H1 (cell line): ENCODE measurements around the gene DTX3. TPM values are rescaled to one million over a fixed set of nuclear protein-coding genes. Genes with fewer than 3 reads are reported as not detected.

Experiments used
- CBX8 ChIP-seq: fragments of 300-800, 300-1000 bp; sonication (generic); IDR thresholded peaks from 2 replicates; pipeline ENCODE4 v1.7.1; 2016; ENCODE audit warnings: low read depth, low read length, borderline replicate concordance
- CTBP2 ChIP-seq: IDR thresholded peaks from 2 replicates; pipeline ENCODE4 v1.7.0; 2011; ENCODE audit warnings: borderline replicate concordance, mild to moderate bottlenecking, moderate library complexity, mixed read lengths, low read length; ENCODE audit not compliant: insufficient read depth, insufficient read length
- EGR1 ChIP-seq: IDR thresholded peaks from 2 replicates; pipeline ENCODE4 v1.6.1; 2011; ENCODE audit warnings: low read depth, low read length, borderline replicate concordance
- EZH2 ChIP-seq: fragments of 200-600 bp; sonication (generic); IDR thresholded peaks from 2 replicates; pipeline ENCODE4 v1.7.1; 2012; ENCODE audit warnings: low read depth, mild to moderate bottlenecking, moderate library complexity, low read length, inconsistent platforms; ENCODE audit not compliant: severe bottlenecking
- HDAC2 ChIP-seq, 2 experiments: fragments of 300-600 bp in 1 of 2; sonication (generic) in 1 of 2; IDR thresholded peaks; 2 replicates each; pipeline ENCODE4 v1.6.1; 2011 to 2012; ENCODE audit warnings: low read depth in 2 of 2, low read length in 2 of 2, mild to moderate bottlenecking in 2 of 2, moderate library complexity in 2 of 2, borderline replicate concordance in 1 of 2, inconsistent platforms in 1 of 2
- POLR2AphosphoS5 ChIP-seq: IDR thresholded peaks from 2 replicates; pipeline ENCODE4 v1.6.1; 2011; ENCODE audit warnings: low read depth, low read length
- RFX5 ChIP-seq: IDR thresholded peaks from 2 replicates; pipeline ENCODE4 v1.6.1; 2011; ENCODE audit warnings: low read depth, low read length, improper control_type of control experiment, borderline replicate concordance
- SIX5 ChIP-seq: IDR thresholded peaks from 2 replicates; pipeline ENCODE4 v1.6.1; 2011; ENCODE audit warnings: mild to moderate bottlenecking, low read depth, low read length
- polyA plus RNA-seq, 7 experiments: library from polyadenylated mRNA; depleted of rRNA in 3 of 7; stranded (reverse) in 5 of 7; unstranded in 2 of 7; fragments of >200 nt in 5 of 7; fragments of 200-250 nt in 2 of 7; gene quantifications; 1 replicate in 5 of 7; 2 replicates in 1 of 7; 4 replicates in 1 of 7; pipeline versions ENCODE4 v1.2.1 to v1.2.3, GENCODE V29; 2011 to 2013; ENCODE audit warnings: missing spikeins in 2 of 7, mixed read lengths in 2 of 7
- total RNA-seq: library from RNA; stranded (reverse); fragmentation: NEBNext Ultra II Directional; extraction: Animal tissue kit (Norgen Biotek cat#: 25700); gene quantifications from 2 replicates; pipeline ENCODE4 v1.2.1, GENCODE V29; 2021
- TF ChIP-seq, protein P1 (sequence below): IDR thresholded peaks from 2 replicates; pipeline ENCODE4 v1.6.1; 2011; ENCODE audit warnings: low read length, improper control_type of control experiment
- TF ChIP-seq, protein P2 (sequence below): IDR thresholded peaks from 2 replicates; pipeline ENCODE4 v1.6.1; 2012; ENCODE audit warnings: inconsistent platforms

The DTX3 gene
- total and polyA plus RNA-seq, 2 of the 8 experiments (the other 6 are each of a cell fraction or from before 2014, with no cell fraction given) = 41.8 to 92.5 TPM

- TF ChIP-seq SIX5 (no peak), HDAC2 (IDR thresholded peaks at IDR 0.05; ENCODE audit: borderline replicate concordance in 1 of 2, low read depth in 2 of 2, low read length in 2 of 2) (no peak), RFX5 (no peak), POLR2AphosphoS5 (no peak), EZH2 (peak; percentile 75), CTBP2 (no peak), CBX8 (0 out of 2 replicates have a peak, but pooled peaks have one; percentile 46), EGR1 (no peak)
- TF ChIP-seq, protein P1, sequence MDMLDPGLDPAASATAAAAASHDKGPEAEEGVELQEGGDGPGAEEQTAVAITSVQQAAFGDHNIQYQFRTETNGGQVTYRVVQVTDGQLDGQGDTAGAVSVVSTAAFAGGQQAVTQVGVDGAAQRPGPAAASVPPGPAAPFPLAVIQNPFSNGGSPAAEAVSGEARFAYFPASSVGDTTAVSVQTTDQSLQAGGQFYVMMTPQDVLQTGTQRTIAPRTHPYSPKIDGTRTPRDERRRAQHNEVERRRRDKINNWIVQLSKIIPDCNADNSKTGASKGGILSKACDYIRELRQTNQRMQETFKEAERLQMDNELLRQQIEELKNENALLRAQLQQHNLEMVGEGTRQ = no peak
- TF ChIP-seq, protein P2, sequence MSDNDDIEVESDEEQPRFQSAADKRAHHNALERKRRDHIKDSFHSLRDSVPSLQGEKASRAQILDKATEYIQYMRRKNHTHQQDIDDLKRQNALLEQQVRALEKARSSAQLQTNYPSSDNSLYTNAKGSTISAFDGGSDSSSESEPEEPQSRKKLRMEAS = 0 out of 2 replicates have a peak, but pooled peaks have one; percentile 20
These were observed 23.9 kb downstream of the DTX3 start (continued) for GRCh38 chr12:57628280-57629191.
